ENCODE measurements around the gene MSMO1.

GRCh38 chr4:165369522-165369921 is 42.1 kb downstream of the MSMO1 start:
- TF ChIP-seq EP300 (IDR thresholded peaks at IDR 0.05) (no peak), CTCF (IDR thresholded peaks at IDR 0.05) (no peak), POLR2A (IDR thresholded peaks at IDR 0.05) (no peak)
